Colon (tissue), 2 donors: ENCODE results near the gene CTDSPL.
A peak's percentile ranks its signal among the peaks of the same experiment; 100 is the strongest.

Experiments
- FAIRE-seq: peaks from 2 replicates; lab custom pipeline; 2012; peaks lifted over from hg19 to GRCh38; lab: Jason Lieb, UNC
- donor health status: control.
- donor health status: control.

The CTDSPL gene

DNA sequence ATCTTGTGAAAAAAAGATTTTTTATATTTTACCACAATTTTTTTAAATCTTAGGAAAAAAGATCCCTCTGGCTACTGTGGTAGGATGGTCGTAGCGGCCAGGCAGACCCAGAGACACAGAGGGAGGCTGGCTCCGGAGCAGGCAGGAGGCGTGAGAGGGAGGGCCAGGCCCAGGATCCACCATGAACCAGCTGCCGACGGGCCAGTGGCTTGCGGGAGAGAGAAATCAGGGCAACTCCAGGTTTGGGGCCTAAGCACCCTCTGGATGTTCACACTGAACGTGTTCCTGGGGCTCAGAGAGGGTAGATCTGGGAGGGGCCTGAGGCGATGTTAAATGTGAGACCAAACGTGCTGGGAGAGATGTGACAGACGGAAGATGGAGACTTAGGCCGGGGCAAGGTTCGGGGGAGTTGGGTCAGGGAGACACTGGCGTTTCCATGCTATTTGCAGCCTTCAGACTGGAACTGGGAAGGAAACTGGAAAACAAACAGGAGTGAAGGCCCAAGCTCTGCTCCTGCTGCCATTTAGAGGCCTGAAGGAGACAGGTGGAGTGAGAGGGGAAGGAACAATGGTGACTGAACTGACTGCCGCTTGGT lies 127.3 kb downstream of the CTDSPL start:
- FAIRE-seq, result no peak

DNA sequence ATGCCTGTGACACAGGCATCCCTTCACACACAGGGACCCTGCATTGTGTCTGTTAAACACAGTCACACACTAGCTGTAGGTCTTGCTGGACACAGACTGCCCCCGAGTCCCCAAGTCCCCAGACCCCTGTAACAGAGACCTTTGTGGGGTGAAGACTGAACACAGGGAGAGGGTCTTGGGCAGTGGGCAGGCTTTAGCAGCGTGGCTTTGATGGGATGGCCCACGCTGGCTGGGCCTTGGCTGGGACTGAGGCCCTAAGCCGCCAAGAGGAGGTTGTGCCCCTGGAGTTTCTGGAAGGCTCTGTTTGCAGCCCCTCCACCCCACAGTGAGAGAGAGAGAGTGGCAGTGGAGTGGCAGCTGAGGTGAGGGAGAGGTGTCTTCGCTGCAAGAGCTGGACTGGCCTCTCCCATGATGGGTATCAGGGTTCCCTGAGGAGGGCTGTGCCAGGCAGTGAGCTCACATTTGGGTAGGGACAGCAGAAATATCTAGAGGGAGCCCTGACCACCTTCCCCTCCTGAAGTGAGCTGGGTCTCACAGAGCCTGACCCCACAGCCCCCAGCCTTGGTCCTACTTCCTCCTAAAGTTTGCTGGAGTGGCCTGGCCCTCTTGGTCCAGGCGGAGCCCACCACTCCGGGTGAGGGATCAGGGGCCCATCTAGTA lies 128.3 kb downstream of the CTDSPL start:
- no peak for FAIRE-seq

GRCh38 chr3:37990527-37990926 lies 128.8 kb downstream of the CTDSPL start, which contains the start of gene VILL:
TSS of gene VILL (plus strand) at chr3:37990786. CDS start at chr3:37993673, 2,887 bp downstream.
- FAIRE-seq, result no peak

- FAIRE-seq, result no peak
Measured at GRCh38 chr3:37991109-37991508, 129.4 kb downstream of the CTDSPL start.

- no peak for FAIRE-seq
Measured at GRCh38 chr3:37991823-37992222, 130.1 kb downstream of the CTDSPL start.

GRCh38 chr3:37992271-37993066 lies 130.8 kb downstream of the CTDSPL start:
- FAIRE-seq, result peak; percentile 62

GRCh38 chr3:37993067-37993455 lies 131.4 kb downstream of the CTDSPL start:
- FAIRE-seq, result no peak

DNA sequence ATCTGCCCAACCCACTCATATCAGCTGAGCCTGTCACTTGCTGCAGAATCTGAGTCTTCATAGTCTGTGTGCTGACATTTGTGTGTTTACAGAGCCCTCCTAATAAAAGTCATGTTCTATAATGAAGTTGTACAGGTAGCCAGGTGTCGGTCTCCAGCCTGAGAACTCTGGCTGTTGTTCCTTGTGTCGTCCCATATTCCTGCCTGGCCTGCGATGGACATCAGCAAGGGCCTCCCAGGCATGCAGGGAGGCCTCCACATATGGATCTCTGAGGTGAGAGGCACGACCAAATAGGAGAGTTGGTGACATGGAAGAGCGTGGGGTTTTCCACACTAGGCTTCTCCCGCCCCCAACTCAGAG lies 131.8 kb downstream of the CTDSPL start:
- FAIRE-seq, result no peak

DNA sequence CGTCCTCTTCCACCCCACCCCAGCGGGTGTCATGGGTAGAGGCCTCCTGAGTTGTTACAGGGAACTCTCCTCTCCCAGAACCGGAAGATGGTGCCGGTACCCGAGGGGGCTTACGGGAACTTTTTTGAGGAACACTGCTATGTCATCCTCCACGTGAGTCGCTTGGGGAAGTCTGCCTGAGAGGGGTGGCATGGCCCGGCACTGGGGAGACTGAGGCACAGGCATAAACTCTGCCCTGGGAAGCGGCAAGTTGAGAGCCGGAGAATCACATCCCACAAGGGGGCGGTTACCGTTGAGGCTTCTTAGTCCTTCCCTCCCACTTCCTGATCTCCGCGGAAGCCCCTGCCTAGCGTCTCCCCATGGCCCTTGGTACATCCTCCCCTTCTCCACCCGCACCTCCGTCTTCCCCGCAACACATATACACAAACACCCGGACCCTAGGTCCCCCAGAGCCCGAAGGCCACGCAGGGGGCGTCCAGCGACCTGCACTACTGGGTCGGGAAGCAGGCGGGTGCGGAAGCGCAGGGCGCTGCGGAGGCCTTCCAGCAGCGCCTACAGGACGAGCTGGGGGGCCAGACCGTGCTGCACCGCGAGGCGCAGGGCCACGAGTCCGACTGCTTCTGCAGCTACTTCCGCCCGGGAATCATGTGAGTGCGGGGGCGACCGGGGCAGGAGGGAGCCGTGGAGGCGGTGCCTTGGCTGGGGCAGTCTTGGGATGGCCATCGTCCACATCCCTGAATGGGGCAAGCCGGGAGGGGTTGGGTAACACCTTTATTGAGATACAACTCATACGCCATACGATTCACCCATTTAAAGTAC lies 132.3 kb downstream of the CTDSPL start:
- no peak for FAIRE-seq

DNA sequence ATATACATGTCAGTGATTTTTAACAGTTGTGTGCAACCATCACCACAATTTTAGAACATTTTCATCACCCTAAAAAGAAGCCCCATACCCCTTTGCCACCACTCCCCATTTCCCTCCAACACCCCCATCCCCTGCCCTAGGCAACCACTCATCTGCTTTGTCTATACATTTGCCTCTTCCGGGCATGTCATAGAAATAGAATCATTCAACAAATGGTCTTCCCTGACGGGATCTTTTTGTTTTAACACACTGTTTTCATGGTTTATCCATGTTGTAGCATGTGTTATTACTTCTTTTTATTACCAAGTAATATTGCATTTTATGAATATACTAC lies 132.9 kb downstream of the CTDSPL start:
- FAIRE-seq, result no peak

- no peak for FAIRE-seq
Measured at GRCh38 chr3:37995652-37996641, 134.3 kb downstream of the CTDSPL start.

DNA sequence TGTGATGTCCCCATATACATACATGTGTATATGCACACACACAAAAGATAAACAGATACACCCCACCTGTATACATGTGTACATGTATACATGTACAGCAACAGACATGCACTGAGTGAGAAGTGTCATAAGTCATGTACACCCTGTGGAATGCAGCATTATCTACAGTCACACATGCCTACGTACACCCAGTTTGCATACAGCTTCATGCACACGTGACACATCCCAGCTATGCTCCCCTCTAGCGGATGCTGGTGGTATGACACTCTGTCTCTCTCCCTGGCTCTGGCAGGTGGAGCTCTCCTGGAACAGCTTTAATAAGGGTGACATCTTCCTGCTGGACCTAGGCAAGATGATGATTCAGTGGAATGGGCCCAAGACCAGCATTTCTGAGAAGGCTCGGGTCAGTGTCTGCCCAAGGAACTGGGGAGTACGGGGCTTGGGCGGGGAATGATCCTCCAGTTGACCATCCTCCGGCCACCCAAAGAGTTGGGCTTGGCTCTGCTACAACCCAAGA lies 135.2 kb downstream of the CTDSPL start:
- FAIRE-seq, result no peak

DNA sequence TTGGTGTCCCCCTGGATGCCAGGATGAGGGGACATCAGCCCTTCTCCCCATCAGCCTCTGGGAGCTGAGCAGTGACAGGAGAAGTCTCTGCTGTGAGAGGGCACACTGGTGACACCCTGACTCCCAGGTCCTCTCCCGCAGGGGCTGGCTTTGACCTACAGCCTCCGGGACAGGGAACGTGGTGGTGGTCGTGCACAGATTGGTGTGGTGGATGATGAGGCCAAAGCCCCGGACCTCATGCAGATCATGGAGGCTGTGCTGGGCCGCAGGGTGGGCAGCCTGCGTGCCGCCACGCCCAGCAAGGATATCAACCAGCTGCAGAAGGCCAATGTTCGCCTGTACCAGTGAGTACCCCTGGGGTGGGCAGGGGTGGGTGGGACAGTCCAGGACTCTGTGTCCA lies 135.7 kb downstream of the CTDSPL start:
- FAIRE-seq, result no peak

GRCh38 chr3:37997791-37998370 lies 136.2 kb downstream of the CTDSPL start:
- FAIRE-seq, result no peak

DNA sequence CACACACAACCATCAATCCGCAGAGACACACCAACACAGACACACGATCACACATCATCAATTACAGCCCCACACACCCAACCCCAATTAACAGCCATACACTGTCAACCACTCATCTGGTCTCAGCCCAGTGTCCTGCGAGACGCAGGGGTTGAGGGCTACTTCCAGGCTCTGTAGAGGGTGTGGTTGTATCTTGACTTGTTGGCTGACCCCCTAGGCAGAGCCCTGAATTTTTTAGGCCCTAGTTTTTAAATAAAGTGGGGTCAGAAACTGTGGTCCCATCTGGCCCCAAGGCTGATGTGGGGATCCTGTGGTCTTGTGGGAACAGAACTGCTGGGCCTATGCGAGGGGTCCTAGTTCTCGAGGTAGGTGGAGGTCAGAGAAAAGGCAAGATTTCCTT lies 138.2 kb downstream of the CTDSPL start:
- FAIRE-seq, result no peak

GRCh38 chr3:38000242-38000916 lies 138.7 kb downstream of the CTDSPL start:
- no peak for FAIRE-seq

- no peak for FAIRE-seq
Measured at GRCh38 chr3:38000965-38001455, 139.3 kb downstream of the CTDSPL start.

DNA sequence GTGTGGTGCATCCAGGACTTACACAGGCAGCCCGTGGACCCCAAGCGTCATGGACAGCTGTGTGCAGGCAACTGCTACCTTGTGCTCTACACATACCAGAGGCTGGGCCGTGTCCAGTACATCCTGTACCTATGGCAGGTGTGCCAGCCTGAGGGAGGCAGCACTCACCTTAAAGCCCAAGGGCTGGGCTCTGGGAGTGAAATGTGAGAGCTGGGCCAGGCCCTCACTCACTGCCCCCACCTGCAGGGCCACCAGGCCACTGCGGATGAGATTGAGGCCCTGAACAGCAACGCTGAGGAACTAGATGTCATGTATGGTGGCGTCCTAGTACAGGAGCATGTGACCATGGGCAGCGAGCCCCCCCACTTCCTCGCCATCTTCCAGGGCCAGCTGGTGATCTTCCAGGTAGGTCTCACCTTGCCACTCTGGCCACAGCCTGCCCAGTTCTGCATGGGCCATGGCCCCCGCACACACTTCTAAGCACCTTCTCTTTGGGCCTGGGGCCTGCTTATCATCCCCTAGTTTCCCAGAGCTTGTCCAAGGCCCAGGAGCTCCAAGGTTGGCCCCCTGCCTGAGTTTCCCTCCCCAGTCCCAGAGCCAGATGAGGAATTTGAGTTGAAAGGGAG lies 139.9 kb downstream of the CTDSPL start:
- no peak for FAIRE-seq

DNA sequence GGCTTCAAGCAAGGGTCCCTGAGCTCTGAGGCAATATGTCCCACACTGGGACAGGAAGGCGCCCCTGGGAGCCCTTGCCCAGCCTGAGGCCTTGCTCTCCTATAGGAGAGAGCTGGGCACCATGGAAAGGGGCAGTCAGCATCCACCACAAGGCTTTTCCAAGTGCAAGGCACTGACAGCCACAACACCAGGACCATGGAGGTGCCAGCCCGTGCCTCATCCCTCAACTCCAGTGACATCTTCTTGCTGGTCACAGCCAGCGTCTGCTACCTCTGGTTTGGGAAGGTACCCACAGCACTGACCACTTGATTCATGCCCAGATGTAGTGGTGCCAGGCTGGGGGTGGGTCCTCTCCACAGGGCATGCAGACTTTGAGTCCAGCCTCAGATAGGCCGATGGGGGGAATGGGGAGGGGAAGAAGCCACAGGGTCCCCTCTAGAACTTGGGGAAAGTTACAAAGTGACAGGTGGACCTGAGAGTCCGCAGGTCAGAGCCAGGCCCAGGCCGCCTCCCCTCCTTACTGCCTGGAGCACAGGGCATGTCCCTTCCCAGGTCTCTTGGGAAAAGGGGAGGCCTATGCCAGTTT lies 140.7 kb downstream of the CTDSPL start:
- FAIRE-seq, result no peak
